ENCODE data around the gene SLC4A2.
"Not testable (repeated sequence)": the region's sequence is repeated elsewhere in the genome, so short reads cannot be mapped to it uniquely, and the experiment has no call there.

The SLC4A2 gene

GRCh38 chr7:151039850-151040548, 19.4 kb upstream of the SLC4A2 start:
- intact Hi-C loops (cut with DNase I), result no loop called here
- no peak for DNase-seq

- DNase-seq, result no peak
- intact Hi-C loops (cut with DNase I), result no loop called here
Measured at GRCh38 chr7:151040616-151041375, 18.6 kb upstream of the SLC4A2 start.

- DNase-seq; intact Hi-C loops (cut with DNase I): not testable (repeated sequence)
Measured at GRCh38 chr7:151043449-151043848, 15.9 kb upstream of the SLC4A2 start.

- intact Hi-C loops (cut with DNase I), result no loop called here
- DNase-seq, result peak in 1 of 10 donors; percentile 59
Measured at GRCh38 chr7:151043959-151044358, 15.4 kb upstream of the SLC4A2 start.

GRCh38 chr7:151045262-151045661, 14.1 kb upstream of the SLC4A2 start:
- intact Hi-C loops (cut with DNase I), result no loop called here
- DNase-seq, result no peak

GRCh38 chr7:151045967-151046366, 13.4 kb upstream of the SLC4A2 start:
- intact Hi-C loops (cut with DNase I), result no loop called here
- peak in 2 of 10 donors; percentile 68 to 69 for DNase-seq

DNA sequence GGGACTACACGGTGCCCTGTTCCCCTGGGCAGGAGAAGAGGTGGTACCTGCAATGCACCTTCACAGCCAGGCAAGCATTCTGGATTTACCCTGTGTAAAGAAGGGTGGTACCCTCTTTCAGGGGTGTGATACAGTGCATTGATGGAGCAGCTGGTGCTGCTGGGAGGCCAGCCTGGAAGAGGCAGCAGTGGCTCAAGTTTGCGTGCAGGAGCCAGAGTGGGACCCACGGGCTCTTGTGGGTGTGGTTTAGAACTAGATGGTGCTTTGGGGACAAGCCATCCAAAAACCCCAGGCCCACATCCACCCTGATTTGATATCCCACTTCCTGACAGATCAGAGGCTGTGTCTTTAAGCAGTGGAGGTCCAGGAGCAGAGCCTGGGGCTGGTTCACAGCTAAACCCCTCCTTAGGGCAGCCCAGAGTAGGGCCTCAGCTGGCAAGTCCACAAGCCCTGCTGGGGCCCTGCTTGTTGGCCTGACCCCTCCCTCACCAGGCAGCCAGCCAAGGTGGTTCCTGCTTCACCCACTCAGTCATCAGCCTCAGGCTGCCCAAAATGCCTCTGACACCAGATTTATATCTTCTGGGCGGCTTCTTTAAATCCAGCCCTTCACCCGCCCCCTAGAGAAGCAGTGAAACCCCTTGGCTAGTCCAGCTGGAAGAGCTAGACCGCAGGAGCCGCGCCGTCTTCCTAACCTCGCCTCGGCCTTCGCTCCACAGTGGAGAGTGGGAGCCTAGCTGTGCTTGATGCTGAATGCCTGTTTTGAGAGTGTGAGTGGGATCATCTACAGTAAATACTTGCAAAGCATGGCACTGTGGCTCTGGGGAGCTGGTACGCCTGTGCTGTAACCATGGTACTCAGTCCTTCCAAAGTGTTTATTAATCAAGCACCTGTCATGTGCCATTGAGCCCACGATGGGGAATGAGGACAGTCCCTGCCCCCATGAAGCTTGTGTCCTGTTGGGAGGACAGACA, 12.5 kb upstream of the SLC4A2 start:
- intact Hi-C loops (cut with DNase I), result no loop called here

DNA sequence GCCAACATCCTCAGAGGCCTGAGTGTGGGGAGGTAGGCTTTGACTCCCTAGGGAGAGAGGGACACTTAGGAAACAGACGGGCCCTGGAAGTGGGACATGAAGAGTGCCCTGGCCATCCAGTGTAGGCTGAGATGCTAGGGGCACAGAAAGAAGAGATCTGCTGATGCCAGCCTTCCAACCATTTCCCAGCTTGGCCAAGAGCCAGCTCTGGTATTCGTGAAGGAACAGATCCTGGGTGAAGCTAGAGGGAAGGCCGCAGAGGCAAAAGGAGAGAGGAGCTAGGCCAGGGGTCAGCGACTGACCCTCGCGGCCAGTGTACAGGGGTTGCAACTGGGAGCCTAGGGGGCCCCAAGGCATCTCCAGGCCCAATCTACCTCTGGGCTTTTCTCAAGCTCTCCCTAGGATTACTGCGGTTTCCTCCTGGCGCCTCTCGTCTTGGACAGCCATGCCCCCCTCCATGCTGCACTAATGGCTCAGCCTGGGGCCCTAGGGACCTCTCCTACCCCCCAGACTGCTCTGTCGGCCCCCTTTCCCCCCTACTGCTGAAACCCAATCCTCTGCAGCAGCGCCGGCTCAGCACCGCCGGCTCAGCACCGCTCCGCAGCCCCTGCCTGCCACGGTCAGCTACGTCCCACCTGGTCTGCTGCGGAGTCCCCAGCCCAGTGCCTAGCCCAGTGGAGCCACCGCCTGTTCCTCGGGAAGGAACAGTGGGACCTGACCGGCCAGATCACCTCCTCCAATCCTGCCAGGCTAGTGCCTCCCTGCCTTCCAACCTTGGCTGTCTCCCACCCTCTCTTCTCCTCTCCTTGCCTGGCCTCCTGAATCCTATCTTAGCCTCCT, 11.2 kb upstream of the SLC4A2 start, which contains the start of gene ASIC3:
Gene ASIC3 (plus strand): TSS at position 556 of the 840 bp plus-strand sequence. CDS start 355 bp downstream, outside the sequence.
- intact Hi-C loops (cut with DNase I), result no loop called here
- DNase-seq, result peak in 1 of 10 donors; percentile 64

More for the DNA sequence above, 12.5 kb upstream of the SLC4A2 start:
- DNase-seq, result peak in 3 of 10 donors; percentile 62 to 84 (median 75)

DNA sequence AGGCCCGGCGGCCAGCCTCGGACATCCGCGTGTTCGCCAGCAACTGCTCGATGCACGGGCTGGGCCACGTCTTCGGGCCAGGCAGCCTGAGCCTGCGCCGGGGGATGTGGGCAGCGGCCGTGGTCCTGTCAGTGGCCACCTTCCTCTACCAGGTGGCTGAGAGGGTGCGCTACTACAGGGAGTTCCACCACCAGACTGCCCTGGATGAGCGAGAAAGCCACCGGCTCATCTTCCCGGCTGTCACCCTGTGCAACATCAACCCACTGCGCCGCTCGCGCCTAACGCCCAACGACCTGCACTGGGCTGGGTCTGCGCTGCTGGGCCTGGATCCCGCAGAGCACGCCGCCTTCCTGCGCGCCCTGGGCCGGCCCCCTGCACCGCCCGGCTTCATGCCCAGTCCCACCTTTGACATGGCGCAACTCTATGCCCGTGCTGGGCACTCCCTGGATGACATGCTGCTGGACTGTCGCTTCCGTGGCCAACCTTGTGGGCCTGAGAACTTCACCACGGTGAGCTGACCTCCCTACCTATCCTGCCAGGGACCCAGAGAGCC, 10.4 kb upstream of the SLC4A2 start:
- DNase-seq, result peak in 2 of 10 donors; percentile 68 to 74
- intact Hi-C loops (cut with DNase I), result no loop called here

DNA sequence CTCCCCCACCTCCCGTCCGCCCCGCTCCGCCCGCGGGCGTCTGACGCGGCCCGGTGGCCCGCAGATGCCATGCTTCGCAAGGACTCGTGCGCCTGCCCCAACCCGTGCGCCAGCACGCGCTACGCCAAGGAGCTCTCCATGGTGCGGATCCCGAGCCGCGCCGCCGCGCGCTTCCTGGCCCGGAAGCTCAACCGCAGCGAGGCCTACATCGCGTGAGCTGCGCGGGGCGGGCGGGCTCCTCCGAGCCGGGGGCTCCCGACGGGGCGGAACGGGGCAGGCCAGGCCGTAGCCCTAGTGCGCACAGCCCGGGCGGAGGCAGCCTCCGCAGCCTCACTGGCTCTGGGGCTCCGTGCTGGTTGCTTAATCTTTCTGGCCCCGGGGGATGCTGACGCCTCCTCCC, 8.3 kb upstream of the SLC4A2 start:
- DNase-seq, result peak in 9 of 10 donors; percentile 31 to 95 (median 60)
- intact Hi-C loops (cut with DNase I), result no loop called here

DNA sequence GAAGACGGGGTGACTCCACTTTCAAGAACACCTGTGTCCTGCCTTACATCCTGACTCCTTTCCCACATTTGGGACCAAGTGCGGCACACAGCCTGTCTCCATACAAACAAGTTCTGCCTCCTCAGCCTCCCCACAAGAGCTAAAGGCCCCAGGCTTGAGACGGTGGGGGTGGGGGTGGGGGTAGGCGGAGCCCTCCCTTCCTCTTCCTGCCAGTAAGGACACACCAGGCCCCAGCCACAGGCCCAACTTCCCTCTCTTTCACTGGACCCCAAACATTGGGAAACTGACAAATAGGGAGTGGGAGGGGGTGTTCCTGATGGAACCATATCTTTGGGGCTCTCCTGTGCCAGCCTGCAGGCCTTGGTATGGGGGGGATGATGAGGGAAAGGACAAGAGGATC, 6.3 kb upstream of the SLC4A2 start:
- intact Hi-C loops (cut with DNase I), result no loop called here
- no peak for DNase-seq

DNA sequence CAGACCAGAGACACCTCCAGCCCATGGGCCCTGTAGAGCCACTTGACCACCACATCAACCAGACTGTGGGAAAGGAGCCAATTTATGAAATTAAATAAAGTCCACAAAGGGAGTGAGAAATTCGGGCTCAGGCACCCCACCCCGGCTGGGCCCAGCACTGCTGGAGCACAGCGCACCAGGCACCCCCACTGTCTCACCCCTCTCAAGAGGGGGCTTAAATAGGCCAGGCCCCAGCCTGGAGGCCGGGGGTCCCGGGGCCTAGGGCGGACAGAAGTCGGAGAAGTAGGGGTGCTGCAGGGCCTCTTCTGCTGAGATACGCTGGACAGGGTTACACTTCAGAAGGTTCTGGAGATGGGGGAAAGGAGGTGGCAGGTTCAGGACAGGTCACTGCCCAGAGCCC, 5.6 kb upstream of the SLC4A2 start:
- intact Hi-C loops (cut with DNase I), result no loop called here

GRCh38 chr7:151056283-151056665, 3.1 kb upstream of the SLC4A2 start:
- DNase-seq, result no peak
- intact Hi-C loops (cut with DNase I), result no loop called here

More for the DNA sequence above, 5.6 kb upstream of the SLC4A2 start:
- no peak for DNase-seq

GRCh38 chr7:151056666-151057505, 2.5 kb upstream of the SLC4A2 start:
- intact Hi-C loops (cut with DNase I), result no loop called here
- peak in 2 of 10 donors; percentile 47 to 89 for DNase-seq

- DNase-seq, result peak in 1 of 10 donors; percentile 81
- intact Hi-C loops (cut with DNase I), result no loop called here
Measured at GRCh38 chr7:151057506-151057988, 1.8 kb upstream of the SLC4A2 start, which contains the start of gene CDK5. CDK5 (minus strand) TSS chr7:151057897; CDS start chr7:151057848, 49 bp downstream.

DNA sequence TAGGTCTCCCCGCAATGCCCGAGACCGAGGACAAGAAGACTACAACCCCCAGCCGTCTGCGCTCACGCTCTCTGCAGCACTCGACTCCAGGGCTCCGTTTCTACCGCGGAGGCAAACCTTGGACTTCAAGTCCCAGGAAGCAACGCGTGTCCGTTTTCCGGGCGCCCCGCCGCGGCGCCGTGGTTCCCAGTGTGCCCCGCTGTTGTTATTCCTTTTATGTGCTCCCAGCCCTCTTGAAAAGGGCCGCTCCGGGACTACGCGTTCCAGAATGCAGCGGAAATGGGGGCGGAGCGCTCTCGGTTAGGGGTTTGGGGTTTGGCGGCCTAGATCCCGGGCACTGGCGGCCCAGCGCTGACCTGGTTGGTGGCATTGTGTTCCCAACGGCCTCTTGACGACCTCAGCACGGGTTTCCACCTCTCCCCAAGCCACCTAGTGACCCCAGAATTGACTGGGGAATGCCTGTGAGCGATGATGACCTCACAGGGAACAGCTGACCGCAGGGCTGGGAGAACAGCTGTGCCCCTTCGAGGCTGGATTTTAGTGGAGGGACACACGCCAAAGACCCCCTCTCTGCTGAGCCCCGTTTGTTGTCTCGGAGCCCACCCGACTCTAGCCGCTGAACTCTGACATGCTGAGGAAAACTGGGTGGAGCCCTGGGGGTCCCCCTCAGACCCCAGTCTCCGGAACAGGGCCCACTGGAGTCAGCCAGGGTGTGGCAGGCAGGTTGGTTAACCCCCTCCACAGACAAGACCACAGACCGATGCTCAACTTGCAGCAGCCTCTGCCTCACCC, 1.2 kb upstream of the SLC4A2 start:
- DNase-seq, result peak; percentile 97 to 100 (median 100)
- intact Hi-C loops (cut with DNase I), result loop anchor here (1.0 kb wide), 3 partner anchors 22 to 30 kb away; partner anchors contain the start of genes ABCB8, AGAP3 and FASTK

- peak in 1 of 10 donors; percentile 80 for DNase-seq
- intact Hi-C loops (cut with DNase I), result loop anchor here (1.0 kb wide), 3 partner anchors 21 to 31 kb away; partner anchors contain the start of genes ABCB8, AGAP3 and FASTK
Measured at GRCh38 chr7:151058781-151059366, 515 bp upstream of the SLC4A2 start.

Measured in posterior cingulate gyrus (tissue), 11 donors.